Measurements from ENCODE around the gene ACVR2B.
"Not testable (repeated sequence)": the region's sequence is repeated elsewhere in the genome, so short reads cannot be mapped to it uniquely, and the experiment has no call there.

Gene ACVR2B

DNA sequence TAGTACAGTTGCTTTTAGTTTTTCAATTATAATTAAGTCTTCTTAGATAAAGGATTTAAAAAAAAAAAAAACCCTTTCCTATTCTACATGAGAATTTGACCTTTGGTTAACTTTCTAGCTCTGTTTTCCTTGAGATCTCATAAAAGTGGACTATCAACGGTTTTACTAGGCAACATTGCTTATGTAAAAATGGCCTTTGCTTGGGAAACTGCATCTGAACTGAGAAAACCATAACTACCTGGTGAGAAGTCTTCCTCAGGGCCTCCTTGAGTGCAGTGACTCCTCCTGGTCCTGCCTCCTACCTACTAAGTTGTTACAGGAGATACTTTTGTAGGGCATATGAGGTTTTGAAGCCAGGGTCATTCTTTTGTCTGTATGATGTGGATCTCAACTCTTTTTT lies 42.1 kb upstream of the ACVR2B start:
- ATAC-seq: no peak
- TF ChIP-seq CSDC2 (CRISPR knock-in tag; IDR thresholded peaks at IDR 0.05): no peak
- no peak for TF ChIP-seq ARNTL (CRISPR knock-in tag; IDR thresholded peaks at IDR 0.05; ENCODE audit: borderline replicate concordance, low read depth)
- TF ChIP-seq OSR1 (CRISPR knock-in tag; IDR thresholded peaks at IDR 0.05): no peak
- TF ChIP-seq GLIS3 (CRISPR knock-in tag; IDR thresholded peaks at IDR 0.05): no peak
- no peak for TF ChIP-seq ESRRG (CRISPR knock-in tag; IDR thresholded peaks at IDR 0.05)
- TF ChIP-seq TOX (CRISPR knock-in tag; IDR thresholded peaks at IDR 0.05; ENCODE audit: borderline replicate concordance): no peak
- no peak for TF ChIP-seq RARB (CRISPR knock-in tag; IDR thresholded peaks at IDR 0.05)
- TF ChIP-seq, protein P1, sequence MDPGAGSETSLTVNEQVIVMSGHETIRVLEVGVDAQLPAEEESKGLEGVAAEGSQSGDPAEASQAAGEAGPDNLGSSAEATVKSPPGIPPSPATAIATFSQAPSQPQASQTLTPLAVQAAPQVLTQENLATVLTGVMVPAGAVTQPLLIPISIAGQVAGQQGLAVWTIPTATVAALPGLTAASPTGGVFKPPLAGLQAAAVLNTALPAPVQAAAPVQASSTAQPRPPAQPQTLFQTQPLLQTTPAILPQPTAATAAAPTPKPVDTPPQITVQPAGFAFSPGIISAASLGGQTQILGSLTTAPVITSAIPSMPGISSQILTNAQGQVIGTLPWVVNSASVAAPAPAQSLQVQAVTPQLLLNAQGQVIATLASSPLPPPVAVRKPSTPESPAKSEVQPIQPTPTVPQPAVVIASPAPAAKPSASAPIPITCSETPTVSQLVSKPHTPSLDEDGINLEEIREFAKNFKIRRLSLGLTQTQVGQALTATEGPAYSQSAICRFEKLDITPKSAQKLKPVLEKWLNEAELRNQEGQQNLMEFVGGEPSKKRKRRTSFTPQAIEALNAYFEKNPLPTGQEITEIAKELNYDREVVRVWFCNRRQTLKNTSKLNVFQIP (CRISPR knock-in tag; IDR thresholded peaks at IDR 0.05; ENCODE audit: borderline replicate concordance, low read depth): no peak
- no peak for TF ChIP-seq BACH2 (CRISPR knock-in tag; IDR thresholded peaks at IDR 0.05; ENCODE audit: borderline replicate concordance)
- TF ChIP-seq ZFP30 (CRISPR knock-in tag; IDR thresholded peaks at IDR 0.05): no peak
- no peak for TF ChIP-seq ZNF565 (CRISPR knock-in tag; conservative IDR thresholded peaks at IDR 0.05; ENCODE audit: low read depth)
- no peak for TF ChIP-seq CREB5 (CRISPR knock-in tag; IDR thresholded peaks at IDR 0.05; ENCODE audit: low read depth)
- TF ChIP-seq TCF4 (CRISPR knock-in tag; IDR thresholded peaks at IDR 0.05; ENCODE audit: borderline replicate concordance): no peak
- no peak for TF ChIP-seq ZC3H10 (CRISPR knock-in tag; IDR thresholded peaks at IDR 0.05)
- no peak for TF ChIP-seq ISL1 (CRISPR knock-in tag; IDR thresholded peaks at IDR 0.05)
- TF ChIP-seq ZNF8 (CRISPR knock-in tag; IDR thresholded peaks at IDR 0.05): no peak

DNA sequence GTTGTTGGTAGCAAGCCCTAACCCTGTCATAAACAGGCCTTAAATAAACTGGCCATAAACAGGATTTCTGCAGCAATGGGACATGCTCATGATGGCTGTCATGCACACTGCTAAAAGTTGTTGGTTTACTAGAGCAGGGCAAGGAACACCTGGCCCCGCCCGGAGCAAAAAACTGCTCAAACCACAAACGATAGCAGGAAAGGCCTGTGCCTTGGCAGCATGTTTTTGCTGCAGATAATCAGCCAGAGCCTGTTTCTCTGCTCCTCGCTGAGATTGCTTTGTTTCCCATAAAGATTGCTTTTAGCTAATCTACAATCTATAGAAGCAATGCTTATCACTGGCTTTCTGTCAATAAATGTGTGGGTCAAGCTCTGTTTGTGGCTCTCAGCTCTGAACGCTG lies 32.9 kb upstream of the ACVR2B start:
- not testable (repeated sequence) for ATAC-seq

DNA sequence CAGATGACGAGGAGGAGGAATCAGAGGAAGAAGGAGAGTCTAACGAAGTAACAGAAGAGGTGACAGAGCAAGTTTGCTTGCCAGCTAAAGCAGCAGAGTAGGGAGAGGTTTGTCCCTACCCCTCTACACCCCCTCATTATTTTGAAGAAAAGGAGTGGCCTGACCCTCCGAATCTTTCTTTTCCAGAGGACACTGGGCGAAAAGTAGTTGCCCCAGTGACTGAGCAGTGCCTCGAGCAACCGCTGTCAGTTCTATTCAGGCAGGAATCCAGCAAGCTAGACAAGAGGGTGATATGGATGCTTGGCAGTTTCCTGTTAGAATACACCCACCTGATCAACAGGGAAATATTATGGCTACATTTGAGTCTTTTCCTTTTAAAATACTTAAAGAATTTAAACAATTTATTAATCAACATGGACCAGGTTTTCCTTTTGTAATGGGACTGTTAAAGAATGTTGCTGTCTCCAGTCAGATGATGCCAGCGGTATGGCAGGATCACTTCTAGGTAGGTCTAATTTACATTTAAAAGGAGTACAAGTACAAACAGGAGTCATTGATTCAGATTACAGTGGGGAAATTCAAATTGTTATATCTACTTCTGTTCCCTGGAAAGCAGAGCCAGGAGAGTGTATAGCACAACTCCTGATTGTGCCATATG lies 31.9 kb upstream of the ACVR2B start:
- no peak for ATAC-seq
- no peak for TF ChIP-seq ZC3H10 (CRISPR knock-in tag; IDR thresholded peaks at IDR 0.05)
- TF ChIP-seq, protein P2, sequence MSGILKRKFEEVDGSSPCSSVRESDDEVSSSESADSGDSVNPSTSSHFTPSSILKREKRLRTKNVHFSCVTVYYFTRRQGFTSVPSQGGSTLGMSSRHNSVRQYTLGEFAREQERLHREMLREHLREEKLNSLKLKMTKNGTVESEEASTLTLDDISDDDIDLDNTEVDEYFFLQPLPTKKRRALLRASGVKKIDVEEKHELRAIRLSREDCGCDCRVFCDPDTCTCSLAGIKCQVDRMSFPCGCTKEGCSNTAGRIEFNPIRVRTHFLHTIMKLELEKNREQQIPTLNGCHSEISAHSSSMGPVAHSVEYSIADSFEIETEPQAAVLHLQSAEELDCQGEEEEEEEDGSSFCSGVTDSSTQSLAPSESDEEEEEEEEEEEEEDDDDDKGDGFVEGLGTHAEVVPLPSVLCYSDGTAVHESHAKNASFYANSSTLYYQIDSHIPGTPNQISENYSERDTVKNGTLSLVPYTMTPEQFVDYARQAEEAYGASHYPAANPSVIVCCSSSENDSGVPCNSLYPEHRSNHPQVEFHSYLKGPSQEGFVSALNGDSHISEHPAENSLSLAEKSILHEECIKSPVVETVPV (CRISPR knock-in tag; IDR thresholded peaks at IDR 0.05): no peak
- TF ChIP-seq OSR1 (CRISPR knock-in tag; IDR thresholded peaks at IDR 0.05): no peak
- TF ChIP-seq ZNF565 (CRISPR knock-in tag; conservative IDR thresholded peaks at IDR 0.05; ENCODE audit: low read depth): no peak
- no peak for TF ChIP-seq GLIS3 (CRISPR knock-in tag; IDR thresholded peaks at IDR 0.05)
- no peak for TF ChIP-seq ARNTL (CRISPR knock-in tag; IDR thresholded peaks at IDR 0.05; ENCODE audit: borderline replicate concordance, low read depth)
- TF ChIP-seq TSHZ2 (CRISPR knock-in tag; IDR thresholded peaks at IDR 0.05): no peak
- no peak for TF ChIP-seq TCF4 (CRISPR knock-in tag; IDR thresholded peaks at IDR 0.05; ENCODE audit: borderline replicate concordance)
- no peak for TF ChIP-seq ZFP3 (CRISPR knock-in tag; IDR thresholded peaks at IDR 0.05)
- no peak for TF ChIP-seq ZNF70 (CRISPR knock-in tag; IDR thresholded peaks at IDR 0.05)
- no peak for TF ChIP-seq BACH2 (CRISPR knock-in tag; IDR thresholded peaks at IDR 0.05; ENCODE audit: borderline replicate concordance)
- TF ChIP-seq CREB5 (CRISPR knock-in tag; IDR thresholded peaks at IDR 0.05; ENCODE audit: low read depth): no peak
- TF ChIP-seq ISL1 (CRISPR knock-in tag; IDR thresholded peaks at IDR 0.05): no peak

DNA sequence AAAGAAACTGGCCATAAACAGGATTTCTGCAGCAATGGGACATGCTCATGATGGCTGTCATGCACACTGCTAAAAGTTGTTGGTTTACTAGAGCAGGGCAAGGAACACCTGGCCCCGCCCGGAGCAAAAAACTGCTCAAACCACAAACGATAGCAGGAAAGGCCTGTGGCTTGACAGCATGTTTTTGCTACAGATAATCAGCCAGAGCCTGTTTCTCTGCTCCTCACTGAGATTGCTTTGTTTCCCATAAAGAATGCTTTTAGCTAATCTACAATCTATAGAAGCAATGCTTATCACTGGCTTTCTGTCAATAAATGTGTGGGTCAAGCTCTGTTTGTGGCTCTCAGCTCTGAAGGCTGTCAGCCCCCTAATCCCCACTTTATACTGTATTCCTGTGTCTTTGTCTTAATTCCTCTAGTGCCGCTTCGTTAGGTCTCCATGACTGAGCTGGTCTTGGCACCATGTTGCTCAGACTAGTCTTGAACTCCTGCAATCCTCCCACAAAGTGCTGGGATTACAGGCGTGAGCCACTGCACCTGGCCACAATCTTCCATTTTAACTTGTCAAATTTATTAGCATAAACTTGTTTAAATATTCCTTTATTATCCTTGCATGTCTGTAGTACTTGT lies 26.8 kb upstream of the ACVR2B start:
- not testable (repeated sequence) for ATAC-seq

- ATAC-seq: not testable (repeated sequence)
These were observed 20.6 kb upstream of the ACVR2B start for GRCh38 chr3:38432871-38433658.

- ATAC-seq: not testable (repeated sequence)
These were observed 20.0 kb upstream of the ACVR2B start for GRCh38 chr3:38433661-38434060.

DNA sequence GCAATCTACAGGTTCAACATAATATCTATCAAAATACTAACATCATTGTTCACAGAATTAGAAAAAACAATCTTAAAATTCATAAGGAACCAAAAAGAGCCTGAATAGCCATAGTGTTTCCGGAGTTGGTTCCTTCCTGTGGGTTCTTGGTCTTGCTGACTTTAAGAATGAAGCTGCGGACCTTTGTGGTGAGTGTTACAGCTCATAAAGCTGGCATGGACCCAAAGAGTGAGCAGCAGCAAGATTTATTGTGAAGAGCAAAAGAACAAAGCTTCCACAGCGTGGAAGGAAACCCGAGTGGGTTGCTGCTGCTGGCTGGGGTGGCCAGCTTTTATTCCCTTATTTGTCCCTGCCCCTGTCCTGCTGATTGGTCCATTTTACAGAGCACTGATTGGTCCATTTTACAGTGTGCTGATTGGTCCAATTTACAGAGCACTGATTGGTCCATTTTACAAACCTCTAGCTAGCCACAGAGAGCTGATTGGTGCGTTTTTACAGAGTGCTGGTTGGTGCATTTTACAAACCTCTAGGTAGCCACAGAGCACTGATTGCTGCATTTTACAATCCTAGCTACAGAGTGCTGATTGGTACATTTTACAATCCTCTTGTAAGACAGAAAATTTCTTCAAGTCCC lies 15.1 kb upstream of the ACVR2B start:
- not testable (repeated sequence) for ATAC-seq

Measured in SK-N-SH treated with all-trans-retinoic acid at 6 μM for 48 hours (cell line).